ENCODE data around the gene IDS. TPM values are rescaled to one million over a fixed set of nuclear protein-coding genes. Genes with fewer than 3 reads are reported as not detected.

Gene IDS, protein sequence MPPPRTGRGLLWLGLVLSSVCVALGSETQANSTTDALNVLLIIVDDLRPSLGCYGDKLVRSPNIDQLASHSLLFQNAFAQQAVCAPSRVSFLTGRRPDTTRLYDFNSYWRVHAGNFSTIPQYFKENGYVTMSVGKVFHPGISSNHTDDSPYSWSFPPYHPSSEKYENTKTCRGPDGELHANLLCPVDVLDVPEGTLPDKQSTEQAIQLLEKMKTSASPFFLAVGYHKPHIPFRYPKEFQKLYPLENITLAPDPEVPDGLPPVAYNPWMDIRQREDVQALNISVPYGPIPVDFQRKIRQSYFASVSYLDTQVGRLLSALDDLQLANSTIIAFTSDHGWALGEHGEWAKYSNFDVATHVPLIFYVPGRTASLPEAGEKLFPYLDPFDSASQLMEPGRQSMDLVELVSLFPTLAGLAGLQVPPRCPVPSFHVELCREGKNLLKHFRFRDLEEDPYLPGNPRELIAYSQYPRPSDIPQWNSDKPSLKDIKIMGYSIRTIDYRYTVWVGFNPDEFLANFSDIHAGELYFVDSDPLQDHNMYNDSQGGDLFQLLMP
- total RNA-seq, result 10 to 100 TPM; 13.7 to 26.2 TPM

DNA sequence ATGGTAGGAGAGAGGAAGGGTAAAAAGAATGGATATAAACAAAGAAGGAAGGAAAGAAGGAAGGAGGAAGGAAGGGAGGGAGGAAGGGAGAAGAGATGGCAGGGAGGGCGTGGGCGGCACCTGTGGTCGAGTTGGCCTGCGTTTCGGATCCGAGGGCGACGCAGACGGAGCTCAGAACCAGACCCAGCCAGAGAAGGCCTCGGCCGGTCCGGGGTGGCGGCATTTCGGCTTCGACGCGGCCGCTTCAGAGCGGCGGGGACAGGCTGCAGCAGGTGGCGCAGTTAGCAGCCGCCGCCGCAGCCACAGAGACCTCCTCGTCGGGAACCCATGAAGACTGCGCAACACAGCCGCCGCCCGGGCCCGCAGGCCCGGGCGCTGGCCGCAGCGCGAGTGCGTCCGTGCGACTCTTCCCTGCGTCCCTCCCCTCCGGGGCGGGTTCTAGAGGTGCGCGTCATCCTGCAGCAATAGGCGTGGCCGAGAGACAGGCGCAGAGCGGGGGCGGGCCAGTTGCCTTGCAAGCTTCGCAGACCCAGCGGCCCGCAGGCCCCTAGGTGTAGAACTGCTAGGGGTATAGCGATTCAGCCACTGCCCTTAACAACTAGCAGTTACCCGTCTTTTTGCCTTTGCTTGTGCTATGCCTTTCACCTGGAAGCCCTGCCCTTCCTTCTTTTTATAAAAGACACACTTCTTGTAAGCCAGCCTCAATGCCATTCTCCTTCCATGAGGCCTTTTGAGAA lies at the start of gene IDS:
TSS of gene IDS (minus strand) at position 392 of the 737 bp plus-strand sequence. CDS start at position 223, 169 bp downstream.

DNA sequence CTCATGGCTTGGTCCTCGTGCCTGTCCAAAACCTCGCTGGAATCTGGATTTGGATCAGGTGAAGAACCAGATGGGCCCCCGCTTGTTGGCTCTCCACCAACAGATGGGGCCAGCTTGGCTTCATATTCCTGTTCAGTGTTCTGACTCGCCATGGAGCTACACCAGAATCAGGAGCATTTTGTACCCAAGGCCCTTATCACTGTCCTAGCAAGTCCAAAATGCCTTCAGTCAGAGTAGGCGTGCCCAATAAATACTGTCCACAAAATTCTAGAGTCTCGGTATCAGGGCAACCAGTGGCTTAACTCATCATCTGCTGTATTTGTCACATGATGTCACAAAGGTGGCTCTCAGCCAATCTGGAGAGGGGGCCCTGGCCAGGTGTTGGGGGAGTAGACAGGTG lies 44.6 kb upstream of the IDS start, which contains the start of gene HSFX3:
TSS of gene HSFX3 (minus strand) at position 224 of the 400 bp plus-strand sequence. CDS start at position 152, 72 bp downstream.

DNA sequence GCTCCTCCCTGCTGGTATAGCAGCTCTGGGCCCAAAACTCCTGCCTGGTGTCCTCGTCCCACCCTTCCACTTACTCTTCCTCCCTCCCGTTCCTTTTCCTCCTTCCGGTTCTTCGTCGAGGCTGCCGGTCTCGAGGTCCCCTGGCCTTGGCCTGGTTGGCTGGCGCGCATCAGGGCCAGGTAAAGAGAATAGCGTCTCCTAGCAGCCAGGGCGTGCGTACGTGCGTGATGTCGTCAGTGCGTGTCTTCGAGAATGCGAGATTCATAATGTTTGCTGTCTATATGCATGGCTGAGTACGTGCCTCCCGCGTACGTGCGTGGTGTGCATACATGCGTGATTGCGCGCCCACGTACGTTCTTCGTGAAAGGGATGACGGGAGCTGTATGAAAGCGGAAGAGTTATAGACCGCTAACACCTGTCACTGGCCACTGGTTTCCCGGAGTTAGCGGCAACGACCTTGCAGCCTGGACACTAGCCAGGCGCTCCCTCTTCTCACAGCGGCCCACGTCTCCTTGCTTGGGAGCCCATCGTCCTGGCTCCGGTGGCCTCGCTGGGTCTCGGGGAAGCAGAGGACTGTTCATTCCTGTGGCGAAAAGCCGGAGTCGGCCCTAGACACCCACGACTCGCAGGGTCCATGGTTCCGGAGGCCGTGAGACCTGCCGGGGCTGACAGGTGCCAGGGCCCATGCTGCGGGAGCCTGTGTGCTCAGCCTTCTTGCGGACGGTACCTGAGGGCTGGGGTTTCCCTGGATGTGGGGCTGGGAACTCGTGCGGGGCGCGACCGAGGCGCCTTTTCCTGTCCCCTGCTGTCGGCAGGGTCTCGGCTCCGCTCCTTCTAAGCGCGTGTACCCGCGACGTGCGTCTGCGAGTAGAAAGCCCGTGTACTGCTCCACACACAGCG lies 35.8 kb upstream of the IDS start, which contains the start of gene EOLA1:
TSS of gene EOLA1 (plus strand) at position 392 of the 900 bp plus-strand sequence. CDS start 4,619 bp downstream, outside the sequence.

Other genes with a start within 250 kb of the IDS start
- gene EOLA1, start 35.7 kb upstream of the IDS start, total RNA-seq, result 10 to 100 TPM; 11.7 TPM
- not detected for gene HSFX3, start 44.6 kb upstream of the IDS start, total RNA-seq
- not detected for gene MAGEA9B, start 82.2 kb upstream of the IDS start, total RNA-seq
- under 1 TPM in 1 of 2 donors, not detected in 1; under 0.01 TPM for gene HSFX2, start 90.0 kb upstream of the IDS start, total RNA-seq
- 10 to 100 TPM; 15.8 to 17.0 TPM for gene TMEM185A, start 126.5 kb upstream of the IDS start, total RNA-seq
- gene MAGEA11, start 206.8 kb upstream of the IDS start, total RNA-seq, result not detected

Data from melanocyte of skin (primary cell).